ENCODE measurements around the gene MYO1E. TPM values are rescaled to one million over a fixed set of nuclear protein-coding genes. Genes with fewer than 3 reads are reported as not detected.

MYO1E gene
- total RNA-seq, 1 experiment from 2014 or later, result 83.6 TPM

- no peak for TF ChIP-seq PRDM15 (CRISPR knock-in tag; IDR thresholded peaks at IDR 0.05)
- peak; percentile 57; the same call in 1 of the 2 replicates for TF ChIP-seq MYBL2 (CRISPR knock-in tag; IDR thresholded peaks at IDR 0.05)
- TF ChIP-seq CTCF (IDR thresholded peaks at IDR 0.05), result no peak
Measured at GRCh38 chr15:59353994-59354416, 18.7 kb downstream of the MYO1E start (continued).

- H3K4me3 Mint-ChIP-seq, result peak overlapping the region; percentile 29
- peaks cover 8% of the 10 kb centered on the region for H3K36me3 Mint-ChIP-seq
- peaks cover 89% of the 10 kb centered on the region for H3K4me1 Mint-ChIP-seq
- peaks cover 57% of the 10 kb centered on the region for H3K27me3 Mint-ChIP-seq (ENCODE audit: low read depth)
- POLR2A ChIA-PET, result interaction anchor here (1.0 kb wide), 1 partner anchor 20 kb away, joined by 3 read pairs; the partner anchor contains the start of gene MYO1E
- DNase-seq (ENCODE audit: low spot score) (no peak), ATAC-seq (no peak)
- TF ChIP-seq IRF1 (CRISPR knock-in tag; IDR thresholded peaks at IDR 0.05) (no peak), ATF3 (CRISPR knock-in tag; conservative IDR thresholded peaks at IDR 0.05) (no peak), IRF2 (CRISPR knock-in tag; IDR thresholded peaks at IDR 0.05; ENCODE audit: borderline replicate concordance, low read depth) (no peak), SMAD4 (CRISPR knock-in tag; IDR thresholded peaks at IDR 0.05) (no peak), ZNF425 (CRISPR knock-in tag; conservative IDR thresholded peaks at IDR 0.05) (no peak), AR (CRISPR knock-in tag; IDR thresholded peaks at IDR 0.05) (no peak), MAX (CRISPR knock-in tag; IDR thresholded peaks at IDR 0.05) (no peak), ATF6 (CRISPR knock-in tag; IDR thresholded peaks at IDR 0.05) (no peak), EMX1 (CRISPR knock-in tag; IDR thresholded peaks at IDR 0.05) (no peak), TEAD1 (CRISPR knock-in tag; IDR thresholded peaks at IDR 0.05) (no peak), MYBL2 (CRISPR knock-in tag; IDR thresholded peaks at IDR 0.05) (no peak), ZMAT4 (CRISPR knock-in tag; IDR thresholded peaks at IDR 0.05) (no peak), ZNF281 (CRISPR knock-in tag; IDR thresholded peaks at IDR 0.05) (no peak)
- CTCF ChIA-PET, result interaction anchor here (0.7 to 1.0 kb wide), 2 partner anchors 23 to 92 kb away, joined by 5 to 6 read pairs; no protein-coding TSS in a partner anchor
- no peak overlapping the region for H3K27ac Mint-ChIP-seq
- H3K9me3 Mint-ChIP-seq, result no peaks in the 10 kb centered on the region; the same call in 1 of the 2 replicates
Measured at GRCh38 chr15:59352683-59353082, 20.0 kb downstream of the MYO1E start.
